Neural crest cell (in vitro differentiated cells): ENCODE measurements around the gene TBRG1. TPM values are rescaled to one million over a fixed set of nuclear protein-coding genes. Genes with fewer than 3 reads are reported as not detected.

ENCODE experiments used
- DNase-seq: peaks from one replicate; pipeline ENCODE4 v3.0.0; 2021; ENCODE audit warnings: low read depth, mixed read lengths, low spot score
- H3K27ac Mint-ChIP-seq: one replicate; pipeline ENCODE4 v1.8.0; 2021; ENCODE audit warnings: mild to moderate bottlenecking, mixed read lengths; ENCODE audit not compliant: unreplicated experiment
- H3K27me3 Mint-ChIP-seq: 2 replicates; pipeline ENCODE4 v1.8.0; 2021; ENCODE audit warnings: low read depth, mild to moderate bottlenecking, mixed read lengths
- H3K36me3 Mint-ChIP-seq: 2 replicates; pipeline ENCODE4 v1.8.0; 2021; ENCODE audit warnings: low read depth, mild to moderate bottlenecking, mixed read lengths
- H3K4me1 Mint-ChIP-seq: 2 replicates; pipeline ENCODE4 v1.8.0; 2021; ENCODE audit warnings: mixed read lengths
- H3K4me3 Mint-ChIP-seq: one replicate; pipeline ENCODE4 v1.8.0; 2021; ENCODE audit warnings: mild to moderate bottlenecking, mixed read lengths
- H3K9me3 Mint-ChIP-seq: 2 replicates; pipeline ENCODE4 v1.8.0; 2021; ENCODE audit warnings: mixed read lengths
- CTCF ChIP-seq: fragments of 200-600 bp; sonication (generic); conservative IDR thresholded peaks from 2 replicates; pipeline ENCODE4 v1.5.0; 2021; ENCODE audit warnings: antibody characterized with exemption, mild to moderate bottlenecking
- total RNA-seq: library from RNA; stranded (reverse); gene quantifications from 2 replicates; pipeline ENCODE4 v1.2.1, GENCODE V29; 2021

Gene TBRG1
- total RNA-seq, 1 donor from 2014 or later = 23.0 TPM

DNA sequence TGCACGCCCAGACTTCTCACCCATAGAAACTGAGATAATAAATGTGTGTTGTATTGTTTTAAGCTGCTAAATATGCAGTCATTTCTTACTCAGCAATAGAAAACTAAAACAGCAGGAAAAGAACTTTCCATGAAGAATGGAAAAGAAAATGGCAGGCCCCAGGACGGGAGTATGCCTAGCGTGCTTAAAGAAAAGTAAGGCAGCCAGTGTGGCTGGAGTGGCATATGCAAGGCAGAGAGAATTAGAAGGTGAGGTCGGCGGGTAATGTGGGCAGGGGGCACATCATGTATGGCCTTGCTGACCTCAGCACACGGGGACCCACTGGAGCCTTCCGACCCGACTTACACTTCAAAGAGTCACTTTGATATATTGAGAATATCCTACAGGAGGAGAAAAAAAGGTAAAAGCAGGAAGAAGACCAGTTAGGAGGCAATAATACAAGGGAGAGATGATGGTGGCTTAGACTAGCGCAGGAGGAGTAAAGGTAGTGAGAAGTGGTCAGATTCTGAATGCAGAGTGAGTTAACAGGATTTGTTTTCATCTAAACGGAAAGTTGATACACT is 20.5 kb downstream of the TBRG1 start:
- no peak overlapping the region for H3K4me3 Mint-ChIP-seq
- peaks cover 11% of the 10 kb centered on the region for H3K4me1 Mint-ChIP-seq
- no peak for DNase-seq
- no peak overlapping the region for H3K27ac Mint-ChIP-seq
- TF ChIP-seq CTCF = no peak
- H3K9me3 Mint-ChIP-seq = no peaks in the 10 kb centered on the region
- H3K27me3 Mint-ChIP-seq = no peaks in the 10 kb centered on the region
- H3K36me3 Mint-ChIP-seq = peaks cover 6% of the 10 kb centered on the region

DNA sequence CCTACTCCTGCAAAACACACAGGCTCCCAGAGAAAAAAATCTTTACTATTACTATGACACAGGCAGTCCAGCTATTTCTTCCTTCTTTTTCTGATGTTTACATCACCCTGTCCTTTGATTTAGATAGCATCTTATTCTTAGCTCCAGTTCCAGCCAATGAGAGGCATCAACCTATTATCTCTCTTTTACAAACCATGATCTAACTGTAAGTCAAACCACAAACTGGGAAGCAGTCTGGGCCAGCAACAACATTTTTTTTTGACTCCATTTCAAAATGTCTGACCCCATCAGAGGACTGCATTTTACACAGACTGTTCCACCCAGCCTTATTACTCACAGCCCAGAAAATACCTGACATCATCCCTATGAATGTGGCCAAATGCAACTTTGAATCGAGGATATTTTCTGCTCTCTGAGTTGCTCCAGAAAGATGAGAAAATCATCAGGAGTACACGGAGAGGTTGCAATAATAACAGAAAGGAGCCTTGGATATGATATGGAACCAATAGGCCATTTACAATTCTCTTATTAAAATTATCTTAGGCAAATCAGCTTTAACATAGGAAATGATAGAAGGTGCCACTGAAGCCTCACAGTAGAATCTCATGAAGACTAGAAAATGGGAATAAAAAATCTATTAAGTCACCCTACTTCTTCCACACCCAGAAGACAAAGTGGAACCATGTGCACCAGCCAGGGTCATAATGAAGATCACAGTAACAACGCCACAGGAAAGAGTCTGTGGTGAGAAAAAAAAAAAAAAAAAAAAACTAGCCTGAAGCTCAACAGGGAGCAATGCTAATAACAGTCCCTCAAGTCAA is 21.2 kb downstream of the TBRG1 start:
- TF ChIP-seq CTCF = no peak
- no peaks in the 10 kb centered on the region for H3K27me3 Mint-ChIP-seq
- H3K4me3 Mint-ChIP-seq = no peak overlapping the region
- H3K9me3 Mint-ChIP-seq = no peaks in the 10 kb centered on the region
- H3K27ac Mint-ChIP-seq = no peak overlapping the region
- peaks cover 3% of the 10 kb centered on the region for H3K36me3 Mint-ChIP-seq
- H3K4me1 Mint-ChIP-seq = peaks cover 5% of the 10 kb centered on the region
- no peak for DNase-seq

DNA sequence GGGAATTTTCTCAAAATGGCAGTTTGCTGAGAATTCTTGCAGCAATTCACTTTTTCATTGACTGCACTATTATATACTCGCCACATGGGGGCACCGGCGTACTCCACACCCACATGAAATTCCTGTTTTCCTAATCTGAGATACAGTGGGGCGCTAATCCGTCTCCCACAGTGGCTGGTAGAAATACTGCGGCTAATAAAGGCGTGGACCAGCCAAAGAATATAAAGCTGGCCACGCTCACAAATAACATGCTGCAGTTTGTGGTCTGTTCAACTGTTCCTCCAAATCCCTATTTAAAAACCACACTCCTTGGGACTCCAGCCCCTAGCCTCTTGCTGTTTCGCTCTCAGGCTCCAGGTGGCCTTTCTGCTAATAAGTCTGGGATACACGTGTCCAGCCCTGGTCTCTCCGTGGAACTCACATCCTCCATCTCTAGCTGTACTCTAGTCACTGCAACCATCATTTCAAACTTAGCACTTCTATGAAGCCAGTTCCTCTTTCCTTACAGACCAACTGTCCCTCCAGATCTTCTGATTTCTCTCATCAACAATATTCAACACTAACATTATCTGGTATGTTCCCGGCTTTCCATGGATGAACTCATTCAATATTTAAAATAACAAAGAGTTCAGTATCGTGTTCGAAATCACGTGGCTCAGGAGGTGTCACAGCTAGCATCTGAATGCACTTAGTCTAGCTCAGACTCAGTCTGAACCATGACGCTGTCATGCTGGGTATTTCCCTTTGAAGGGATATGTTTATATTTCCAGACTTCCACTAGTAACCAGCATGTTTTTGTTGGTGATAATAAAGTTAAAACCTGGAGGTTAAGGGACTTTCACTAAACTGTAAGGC is 22.0 kb downstream of the TBRG1 start:
- Mint-ChIP-seq H3K9me3 (no peaks in the 10 kb centered on the region), H3K4me1 (peaks cover 5% of the 10 kb centered on the region), H3K36me3 (peaks cover 3% of the 10 kb centered on the region), H3K27ac (no peak overlapping the region), H3K27me3 (no peaks in the 10 kb centered on the region), H3K4me3 (no peak overlapping the region)
- peak; percentile 63 for DNase-seq
- TF ChIP-seq CTCF = peak; percentile 88

GRCh38 chr11:124646148-124646547 is 23.5 kb downstream of the TBRG1 start:
- DNase-seq = no peak
- no peaks in the 10 kb centered on the region for H3K9me3 Mint-ChIP-seq
- no peak overlapping the region for H3K27ac Mint-ChIP-seq
- H3K36me3 Mint-ChIP-seq = no peaks in the 10 kb centered on the region
- H3K27me3 Mint-ChIP-seq = no peaks in the 10 kb centered on the region
- TF ChIP-seq CTCF = no peak
- peaks cover 5% of the 10 kb centered on the region for H3K4me1 Mint-ChIP-seq
- no peak overlapping the region for H3K4me3 Mint-ChIP-seq

GRCh38 chr11:124648610-124649009 is 25.9 kb downstream of the TBRG1 start:
- Mint-ChIP-seq H3K27ac (no peak overlapping the region), H3K9me3 (no peaks in the 10 kb centered on the region), H3K4me3 (no peak overlapping the region), H3K36me3 (no peaks in the 10 kb centered on the region), H3K27me3 (no peaks in the 10 kb centered on the region), H3K4me1 (peaks cover 5% of the 10 kb centered on the region)
- no peak for TF ChIP-seq CTCF
- no peak for DNase-seq
